Measurements from ENCODE around the gene ARTN.

Gene ARTN

DNA sequence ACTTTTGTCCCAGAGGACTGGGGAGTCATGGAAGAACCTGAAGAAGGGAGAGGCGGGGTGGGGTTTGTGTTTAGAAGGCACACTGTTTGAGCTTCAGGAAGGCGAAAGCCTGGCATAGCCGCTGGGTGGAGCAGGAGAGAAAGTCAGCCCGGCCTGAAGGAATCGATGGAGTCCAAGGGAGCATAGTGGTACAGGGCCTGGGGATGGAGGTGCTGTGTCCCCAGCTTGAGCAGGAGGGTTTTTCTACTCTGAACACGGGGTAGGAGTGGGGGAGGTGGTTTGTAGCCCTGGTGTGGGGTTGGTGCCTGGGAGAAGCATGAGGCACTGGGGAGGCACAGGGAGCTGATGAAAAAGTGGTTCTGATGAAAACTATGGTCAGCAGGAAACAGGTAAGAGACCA is 53.1 kb downstream of the ARTN start:
- DNase-seq (ENCODE audit: low spot score) = peak; percentile 77
